Measurements from ENCODE around the gene RIIAD1. TPM values are rescaled to one million over a fixed set of nuclear protein-coding genes. Genes with fewer than 3 reads are reported as not detected.

Gene RIIAD1
- total and polyA plus RNA-seq, 2 donors from 2014 or later, result 4.0 TPM; not detected in 1

DNA sequence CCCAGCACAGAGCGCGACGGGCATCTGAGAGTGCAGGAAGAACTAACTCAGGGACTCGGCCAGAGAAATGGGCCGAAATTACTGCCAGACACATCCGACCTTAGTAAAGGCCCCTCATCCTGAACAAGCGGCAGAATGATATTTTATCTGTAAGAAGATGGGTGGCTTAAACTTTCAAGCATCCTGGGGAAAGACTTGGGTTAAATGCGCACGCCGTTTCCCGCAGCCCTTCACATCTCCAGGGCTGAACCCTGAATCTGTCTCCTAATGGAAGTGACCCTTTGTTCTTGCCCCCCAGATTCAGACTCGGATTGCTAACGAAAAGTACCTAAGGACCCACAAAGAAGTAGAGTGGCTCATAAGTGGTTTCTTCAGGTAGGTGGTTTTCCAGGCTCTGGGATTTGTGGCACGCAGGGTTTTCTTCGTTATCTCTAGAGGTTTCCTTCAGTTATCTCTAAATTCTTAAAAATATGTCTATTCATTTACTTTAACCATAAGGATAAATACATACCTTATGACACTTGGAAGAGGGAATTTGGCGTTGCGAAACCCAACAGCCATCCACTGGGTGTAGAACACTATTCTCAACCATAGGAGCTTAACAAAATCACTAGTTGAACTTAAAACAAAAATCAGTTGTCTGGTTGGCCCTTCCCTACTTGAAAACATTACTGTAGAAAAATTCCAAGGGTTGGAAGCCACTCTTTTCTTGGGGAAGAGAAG is 627 bp downstream of the RIIAD1 start:
- intact Hi-C loops (cut with DNase I), result no loop called here

DNA sequence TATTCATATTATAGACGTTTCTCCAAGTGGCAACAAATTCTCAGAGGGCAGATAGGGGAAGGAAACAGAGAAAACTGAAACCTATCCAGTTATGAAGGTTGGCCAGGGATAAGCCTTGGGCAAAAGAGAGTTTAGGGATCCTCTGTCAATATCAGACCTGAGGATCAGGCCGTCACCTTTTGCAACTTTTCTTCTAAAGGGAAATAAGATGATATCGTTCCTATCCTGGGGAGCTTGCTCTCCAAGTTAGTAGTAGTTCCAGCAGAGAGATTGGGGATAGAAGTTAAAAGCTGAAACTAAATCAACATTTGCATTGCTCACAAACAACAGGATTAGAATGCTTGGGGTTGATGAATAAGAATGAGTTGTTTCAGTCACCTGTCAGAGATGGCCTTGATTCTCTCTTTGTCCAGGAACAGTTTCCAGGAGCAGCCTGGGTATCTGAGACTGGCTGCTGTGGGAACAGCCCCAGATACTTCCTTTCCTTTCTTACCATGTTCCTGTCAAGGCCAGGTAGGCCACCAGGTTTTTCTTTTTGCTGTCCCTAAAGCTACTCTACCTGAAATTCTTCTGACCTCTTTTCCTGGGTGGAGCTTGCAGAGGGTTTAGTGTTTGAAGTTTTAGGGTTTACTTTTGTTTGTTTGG is 2.5 kb downstream of the RIIAD1 start:
- DNase-seq (no peak), FAIRE-seq (no peak)
- peaks cover 0 to 4% (median 2%) of the 10 kb centered on the region in 3 donors for H3K4me1 ChIP-seq (ENCODE audit: control insufficient read depth in 2 of 3, insufficient read depth in 2 of 3, low read depth in 1 of 3, low read length in 3 of 3)
- H3K27me3 ChIP-seq (ENCODE audit: control insufficient read depth, insufficient read depth, low read length), result peaks cover 9% of the 10 kb centered on the region
- intact Hi-C loops (cut with DNase I), result no loop called here
- no peak overlapping the region for H3K4me3 ChIP-seq (ENCODE audit: low read length in 3 of 3)
- TF ChIP-seq, protein P1, sequence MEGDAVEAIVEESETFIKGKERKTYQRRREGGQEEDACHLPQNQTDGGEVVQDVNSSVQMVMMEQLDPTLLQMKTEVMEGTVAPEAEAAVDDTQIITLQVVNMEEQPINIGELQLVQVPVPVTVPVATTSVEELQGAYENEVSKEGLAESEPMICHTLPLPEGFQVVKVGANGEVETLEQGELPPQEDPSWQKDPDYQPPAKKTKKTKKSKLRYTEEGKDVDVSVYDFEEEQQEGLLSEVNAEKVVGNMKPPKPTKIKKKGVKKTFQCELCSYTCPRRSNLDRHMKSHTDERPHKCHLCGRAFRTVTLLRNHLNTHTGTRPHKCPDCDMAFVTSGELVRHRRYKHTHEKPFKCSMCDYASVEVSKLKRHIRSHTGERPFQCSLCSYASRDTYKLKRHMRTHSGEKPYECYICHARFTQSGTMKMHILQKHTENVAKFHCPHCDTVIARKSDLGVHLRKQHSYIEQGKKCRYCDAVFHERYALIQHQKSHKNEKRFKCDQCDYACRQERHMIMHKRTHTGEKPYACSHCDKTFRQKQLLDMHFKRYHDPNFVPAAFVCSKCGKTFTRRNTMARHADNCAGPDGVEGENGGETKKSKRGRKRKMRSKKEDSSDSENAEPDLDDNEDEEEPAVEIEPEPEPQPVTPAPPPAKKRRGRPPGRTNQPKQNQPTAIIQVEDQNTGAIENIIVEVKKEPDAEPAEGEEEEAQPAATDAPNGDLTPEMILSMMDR (IDR thresholded peaks at IDR 0.05; ENCODE audit: borderline replicate concordance, extremely low read depth, insufficient read depth), result no peak
- no peak overlapping the region for H3K9ac ChIP-seq (ENCODE audit: low read length in 3 of 3)
- no peak overlapping the region for H3K27ac ChIP-seq (ENCODE audit: low read depth in 2 of 2, low read length in 2 of 2)
- H3K36me3 ChIP-seq (ENCODE audit: control insufficient read depth in 2 of 3, insufficient read depth in 3 of 3, low read length in 3 of 3), result no peaks in the 10 kb centered on the region
- no peaks in the 10 kb centered on the region for H3K9me3 ChIP-seq (ENCODE audit: control insufficient read depth in 2 of 3, insufficient read depth in 1 of 3, low read length in 3 of 3)

More for the DNA sequence above, 627 bp downstream of the RIIAD1 start:
- DNase-seq (no peak), FAIRE-seq (no peak)
- H3K27ac ChIP-seq (ENCODE audit: low read depth in 2 of 2, low read length in 2 of 2), result no peak overlapping the region
- H3K4me3 ChIP-seq (ENCODE audit: low read length in 3 of 3), result peak overlapping the region in 2 of 3 donors; percentile 26 to 45
- no peaks in the 10 kb centered on the region for H3K36me3 ChIP-seq (ENCODE audit: control insufficient read depth in 2 of 3, insufficient read depth in 3 of 3, low read length in 3 of 3)
- H3K27me3 ChIP-seq (ENCODE audit: control insufficient read depth, insufficient read depth, low read length), result peaks cover 13% of the 10 kb centered on the region
- TF ChIP-seq, protein P1 (IDR thresholded peaks at IDR 0.05; ENCODE audit: borderline replicate concordance, extremely low read depth, insufficient read depth), result no peak
- no peak overlapping the region for H3K9ac ChIP-seq (ENCODE audit: low read length in 3 of 3)
- peaks cover 0 to 4% (median 2%) of the 10 kb centered on the region in 3 donors for H3K4me1 ChIP-seq (ENCODE audit: control insufficient read depth in 2 of 3, insufficient read depth in 2 of 3, low read depth in 1 of 3, low read length in 3 of 3)
- H3K9me3 ChIP-seq (ENCODE audit: control insufficient read depth in 2 of 3, insufficient read depth in 1 of 3, low read length in 3 of 3), result no peaks in the 10 kb centered on the region

- FAIRE-seq, result no peak
- Histone ChIP-seq H3K4me3 (ENCODE audit: low read length in 3 of 3) (no peak overlapping the region), H3K27me3 (ENCODE audit: control insufficient read depth, insufficient read depth, low read length) (no peaks in the 10 kb centered on the region), H3K9ac (ENCODE audit: low read length in 3 of 3) (no peak overlapping the region), H3K27ac (ENCODE audit: low read depth in 2 of 2, low read length in 2 of 2) (no peak overlapping the region), H3K36me3 (ENCODE audit: control insufficient read depth in 2 of 3, insufficient read depth in 3 of 3, low read length in 3 of 3) (no peaks in the 10 kb centered on the region), H3K4me1 (ENCODE audit: control insufficient read depth in 2 of 3, insufficient read depth in 2 of 3, low read depth in 1 of 3, low read length in 3 of 3) (peaks cover 0 to 8% (median 0%) of the 10 kb centered on the region in 3 donors), H3K9me3 (ENCODE audit: control insufficient read depth in 2 of 3, insufficient read depth in 1 of 3, low read length in 3 of 3) (no peaks in the 10 kb centered on the region)
- DNase-seq, result no peak
- TF ChIP-seq, protein P1 (IDR thresholded peaks at IDR 0.05; ENCODE audit: borderline replicate concordance, extremely low read depth, insufficient read depth), result no peak
- intact Hi-C loops (cut with DNase I), result no loop called here
Measured at GRCh38 chr1:151728151-151729054, 7.1 kb downstream of the RIIAD1 start.

Data from kidney (tissue), 14 donors.